NCI-H2107 treated with DMSO at 0.1 percent for 48 hours (cell line): ENCODE measurements around the gene PLEKHA3.
"Not testable (repeated sequence)": the region's sequence is repeated elsewhere in the genome, so short reads cannot be mapped to it uniquely, and the experiment has no call there.

Experiments used
- DNase-seq: peaks from one replicate; lab custom pipeline; 2025; ENCODE audit not compliant: unreplicated experiment; lab: John Stamatoyannopoulos, UW

PLEKHA3 gene

DNA sequence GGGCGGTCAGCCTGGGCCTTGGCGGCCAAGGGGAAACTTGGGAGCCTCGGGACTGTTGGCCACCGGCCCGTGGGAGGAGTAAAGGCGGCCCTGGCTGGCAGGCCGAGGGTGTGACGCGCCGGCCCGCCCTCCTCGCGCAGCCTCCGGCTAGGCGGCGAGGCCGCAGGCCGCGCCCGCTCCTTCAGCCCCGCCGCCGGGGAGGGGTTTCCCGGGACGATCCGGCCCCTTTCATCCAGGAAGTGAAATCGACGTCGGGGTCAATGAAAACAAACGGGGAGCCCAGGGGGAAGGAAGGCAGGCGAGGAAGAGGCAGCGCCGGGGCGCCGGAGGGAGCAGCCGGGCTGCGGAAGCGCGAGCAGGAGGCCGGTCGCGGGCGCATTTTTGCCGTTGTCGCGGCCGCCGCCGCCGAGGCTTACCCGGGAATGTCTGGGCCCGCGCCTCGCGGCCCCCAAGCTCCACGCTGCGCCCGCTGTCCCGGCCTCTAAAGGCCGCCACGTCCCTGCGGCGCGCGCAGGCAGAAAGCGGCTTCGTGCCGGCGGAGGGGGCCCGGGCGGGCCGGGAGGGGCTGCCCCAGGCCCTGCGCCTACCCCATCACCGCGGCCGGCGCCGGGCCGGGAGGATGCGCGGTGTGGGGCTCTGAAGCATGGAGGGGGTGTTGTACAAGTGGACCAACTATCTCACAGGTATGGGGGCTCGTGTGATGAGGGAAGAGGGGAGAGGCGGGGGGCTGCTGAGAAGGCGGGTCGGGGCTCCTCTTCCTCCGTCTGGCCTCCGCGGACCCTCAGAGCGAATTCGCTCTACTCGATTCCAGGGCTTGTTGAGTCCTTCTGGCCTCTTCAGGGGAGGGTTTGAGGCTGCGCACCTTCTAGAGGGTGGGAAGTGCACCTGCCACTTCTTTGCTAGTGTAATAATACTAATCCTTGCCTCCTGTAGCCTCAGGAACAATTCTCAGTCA is at the start of gene PLEKHA3:
Gene PLEKHA3, plus strand, starts transcription at position 231 of the 955 bp plus-strand sequence. Its CDS starts 413 bp downstream, at position 644.
- DNase-seq = peak; percentile 64

GRCh38 chr2:178436662-178437061 is 43.6 kb upstream of the PLEKHA3 start:
- no peak for DNase-seq

GRCh38 chr2:178441426-178441825 is 38.8 kb upstream of the PLEKHA3 start:
- DNase-seq = no peak

- no peak for DNase-seq
These were observed 31.1 kb upstream of the PLEKHA3 start for GRCh38 chr2:178448968-178449661.

DNA sequence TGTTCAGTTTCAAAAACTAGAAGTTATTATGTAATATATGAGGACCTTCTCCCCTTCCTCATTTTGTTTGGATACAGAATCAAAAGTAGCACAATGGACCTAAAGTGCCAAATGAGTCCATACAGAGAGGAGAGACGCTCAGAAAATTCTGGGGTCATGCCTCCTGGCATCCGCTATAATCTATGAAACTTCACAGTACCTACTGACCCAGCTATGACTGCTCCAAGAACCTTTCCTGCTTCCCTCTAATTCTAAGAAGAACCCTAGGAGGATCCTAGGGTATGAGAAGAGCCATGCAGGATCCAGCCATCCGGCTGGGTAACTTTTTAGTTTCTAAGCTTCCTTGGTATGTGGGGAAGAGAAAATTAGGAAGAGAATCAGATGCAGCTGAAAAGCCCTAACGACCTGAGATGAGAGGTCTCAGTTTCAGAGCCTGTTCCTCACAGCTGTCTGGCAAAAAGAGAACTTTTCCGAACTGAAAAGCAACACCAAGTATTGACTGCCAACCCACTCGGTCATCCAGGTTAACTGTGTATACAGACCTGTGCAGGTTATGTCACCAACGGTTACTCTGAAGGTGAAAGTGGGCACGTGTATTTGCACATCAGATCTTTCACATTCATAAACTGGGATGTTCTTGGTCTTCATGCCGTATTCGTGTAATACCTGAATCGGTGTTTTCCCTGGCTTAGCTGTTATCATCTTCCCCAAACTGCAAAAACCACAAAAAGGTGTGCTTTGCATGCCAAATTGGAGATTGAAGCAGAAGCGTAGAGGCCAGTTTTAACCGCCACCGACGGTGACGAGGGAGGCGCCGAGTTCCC is 30.3 kb upstream of the PLEKHA3 start:
- no peak for DNase-seq

DNA sequence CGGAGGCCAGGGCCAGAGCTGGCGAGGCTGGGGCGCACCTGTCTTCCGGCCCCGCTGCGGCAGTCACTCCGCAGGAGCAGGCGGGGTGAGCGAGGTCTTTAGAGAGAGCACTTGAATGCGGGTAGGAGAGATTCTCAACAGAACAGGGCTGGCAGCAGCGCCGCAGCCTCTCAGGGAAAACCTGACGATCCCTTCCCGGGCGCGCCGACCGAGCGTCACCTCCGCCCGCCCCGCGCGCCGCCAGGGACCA is 29.8 kb upstream of the PLEKHA3 start:
- DNase-seq = no peak

- DNase-seq = peak; percentile 83
These were observed 29.3 kb upstream of the PLEKHA3 start, which contains the start of the genes PJVK and PRKRA for GRCh38 chr2:178450774-178451525. Gene PJVK, plus strand, starts transcription at chr2:178451378. Its CDS starts 2,032 bp downstream, at chr2:178453410. Gene PRKRA, minus strand, starts transcription at chr2:178451175. Its CDS starts 145 bp downstream, at chr2:178451030.

- DNase-seq = no peak
These were observed 27.9 kb upstream of the PLEKHA3 start for GRCh38 chr2:178452334-178452733.

GRCh38 chr2:178452870-178453269 is 27.4 kb upstream of the PLEKHA3 start:
- no peak for DNase-seq

DNA sequence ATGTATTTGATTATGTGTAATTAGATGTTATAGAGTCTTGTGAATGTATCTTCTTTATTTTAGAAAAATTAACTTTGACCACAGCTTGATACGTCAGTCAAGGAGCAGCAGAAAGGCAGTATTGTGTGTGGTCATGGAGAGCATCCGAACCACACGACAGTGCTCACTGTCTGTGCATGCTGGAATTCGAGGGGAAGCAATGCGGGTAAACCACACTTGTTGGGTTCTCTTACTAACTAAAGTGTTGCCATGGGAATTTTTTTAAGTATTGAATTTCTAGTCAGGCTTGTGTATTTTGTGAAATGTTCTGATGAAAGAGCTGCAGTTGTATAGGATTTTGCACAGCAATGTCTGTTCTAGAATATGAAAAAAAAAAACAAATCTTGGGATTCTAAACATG is 24.3 kb upstream of the PLEKHA3 start:
- no peak for DNase-seq

GRCh38 chr2:178457390-178457886 is 22.8 kb upstream of the PLEKHA3 start:
- DNase-seq = no peak

- DNase-seq = no peak
These were observed 10.9 kb upstream of the PLEKHA3 start for GRCh38 chr2:178469219-178469849.

GRCh38 chr2:178471313-178471712 is 8.9 kb upstream of the PLEKHA3 start:
- DNase-seq = not testable (repeated sequence)

- no peak for DNase-seq
These were observed 6.9 kb upstream of the PLEKHA3 start for GRCh38 chr2:178473373-178473772.

- DNase-seq = no peak
These were observed 6.3 kb upstream of the PLEKHA3 start for GRCh38 chr2:178473931-178474330.

- no peak for DNase-seq
These were observed 5.7 kb upstream of the PLEKHA3 start for GRCh38 chr2:178474560-178474959.

- DNase-seq = no peak
These were observed 3.8 kb upstream of the PLEKHA3 start for GRCh38 chr2:178476477-178476876.

- no peak for DNase-seq
These were observed 2.7 kb upstream of the PLEKHA3 start for GRCh38 chr2:178477443-178478129.

GRCh38 chr2:178478130-178478438 is 2.2 kb upstream of the PLEKHA3 start:
- no peak for DNase-seq
